T47D (cell line): ENCODE data around the gene CENPF.
"Not testable (repeated sequence)": the region's sequence is repeated elsewhere in the genome, so short reads cannot be mapped to it uniquely, and the experiment has no call there.

Experiments used
- DNase-seq, 2 experiments: peaks; one replicate each; pipeline versions ENCODE4 v3.0.0 to v3.0.0-alpha.2; 2011 to 2012; ENCODE audit warnings: low read depth in 1 of 2, low spot score in 1 of 2
- JUND ChIP-seq: IDR thresholded peaks from 2 replicates; pipeline ENCODE4 v1.6.1; 2012; ENCODE audit warnings: low read depth
- in situ Hi-C: cut with HindIII; loops from 2 replicates; pipeline ENCODE4 v1.10.0; 2016; ENCODE audit warnings: low sequenced_read_pairs, low pct_unique_long_range_greater_than_20kb

CENPF gene

DNA sequence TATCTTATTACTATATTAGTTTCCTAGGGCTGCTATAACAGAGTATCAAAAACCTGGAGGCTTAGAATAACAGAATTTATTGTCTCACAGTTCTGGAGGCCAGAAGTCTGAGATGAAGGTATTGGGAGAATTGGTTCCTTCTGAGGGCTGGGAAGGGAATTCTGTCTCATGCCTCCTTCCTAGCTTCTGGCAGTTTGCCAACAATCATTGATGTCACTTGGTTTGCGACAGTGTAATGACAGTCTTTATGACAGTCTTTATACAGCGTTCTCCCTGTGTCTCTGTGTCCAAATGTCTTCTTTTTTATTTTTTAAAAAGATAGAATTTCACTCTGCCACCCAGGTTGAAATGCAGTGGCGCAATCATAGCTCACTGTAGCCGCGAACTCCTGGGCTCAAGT, 15.8 kb upstream of the CENPF start:
- TF ChIP-seq JUND = no peak
- in situ Hi-C loops = no loop called here
- no peak for DNase-seq

DNA sequence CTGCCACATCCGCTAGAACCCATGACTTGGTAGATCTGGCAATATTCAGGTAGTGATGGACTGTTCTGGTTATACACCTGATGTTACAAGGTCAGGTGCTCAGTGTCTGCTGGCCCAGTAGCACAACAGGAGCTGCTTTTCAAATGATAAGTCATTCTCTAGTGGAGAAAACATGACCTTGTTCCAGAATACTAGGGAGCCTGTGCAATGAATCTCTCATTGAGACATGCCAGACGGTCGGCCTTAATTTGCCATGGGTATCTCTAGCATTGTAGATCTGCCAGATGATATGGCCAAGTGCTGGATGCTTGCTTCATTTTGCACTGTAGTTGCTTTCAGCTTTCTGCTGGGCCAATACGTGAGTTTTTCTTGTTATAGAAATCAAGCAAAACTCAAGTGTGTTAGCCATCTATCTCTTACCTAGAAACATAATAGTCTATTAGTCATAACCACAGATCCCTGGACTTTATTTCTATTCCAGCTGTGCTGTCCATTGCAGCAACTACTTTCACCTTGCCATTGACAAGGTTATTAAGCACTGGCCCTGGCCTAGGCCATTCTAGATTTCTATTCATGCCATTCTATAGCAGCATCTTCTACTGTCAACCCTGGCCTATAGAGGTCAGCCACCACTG, 13.9 kb upstream of the CENPF start:
- no peak for DNase-seq
- in situ Hi-C loops = no loop called here

DNA sequence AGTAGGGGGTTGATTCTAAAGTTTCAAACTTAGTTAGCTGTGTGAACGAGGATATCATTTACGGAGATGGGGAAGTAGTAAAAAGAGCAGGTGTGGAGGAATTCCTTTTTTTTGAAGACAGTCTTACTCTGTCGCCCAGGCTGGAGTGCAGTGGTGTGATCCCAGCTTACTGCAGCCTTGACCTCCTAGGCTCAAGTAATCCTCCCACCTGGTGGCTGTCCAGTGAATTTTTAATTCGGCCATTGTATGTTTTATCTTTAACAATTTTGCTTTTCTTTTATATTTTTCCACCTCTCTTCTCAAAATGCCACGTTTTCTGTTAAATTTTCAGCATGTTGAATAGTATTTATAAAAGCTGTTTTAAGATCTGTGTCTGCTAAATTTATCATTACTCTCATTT, 12.3 kb upstream of the CENPF start:
- in situ Hi-C loops = no loop called here
- DNase-seq = no peak
- TF ChIP-seq JUND = no peak

More for the DNA sequence above, 13.9 kb upstream of the CENPF start:
- TF ChIP-seq JUND = no peak

DNA sequence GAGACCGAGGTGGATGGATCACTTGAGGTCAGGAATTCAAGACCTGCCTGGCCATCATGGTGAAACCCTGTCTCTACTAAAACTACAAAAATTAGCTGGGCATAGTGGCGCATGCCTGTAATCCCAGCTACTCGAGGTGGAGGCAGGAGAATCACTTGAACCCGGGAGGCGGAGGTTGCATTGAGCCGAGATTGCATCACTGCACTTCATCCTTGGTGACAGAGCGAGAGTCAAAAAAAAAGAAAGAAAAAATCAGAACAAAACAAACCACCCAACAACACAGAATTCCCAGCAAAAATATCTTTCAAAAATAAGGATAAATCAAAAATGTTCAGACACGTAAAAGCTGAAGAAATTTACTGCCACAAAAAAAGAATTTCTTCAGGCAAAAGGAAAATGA, 11.1 kb upstream of the CENPF start:
- DNase-seq, in situ Hi-C loops: not testable (repeated sequence)

GRCh38 chr1:214593158-214593557, 9.8 kb upstream of the CENPF start:
- TF ChIP-seq JUND = no peak
- in situ Hi-C loops = no loop called here
- no peak for DNase-seq

DNA sequence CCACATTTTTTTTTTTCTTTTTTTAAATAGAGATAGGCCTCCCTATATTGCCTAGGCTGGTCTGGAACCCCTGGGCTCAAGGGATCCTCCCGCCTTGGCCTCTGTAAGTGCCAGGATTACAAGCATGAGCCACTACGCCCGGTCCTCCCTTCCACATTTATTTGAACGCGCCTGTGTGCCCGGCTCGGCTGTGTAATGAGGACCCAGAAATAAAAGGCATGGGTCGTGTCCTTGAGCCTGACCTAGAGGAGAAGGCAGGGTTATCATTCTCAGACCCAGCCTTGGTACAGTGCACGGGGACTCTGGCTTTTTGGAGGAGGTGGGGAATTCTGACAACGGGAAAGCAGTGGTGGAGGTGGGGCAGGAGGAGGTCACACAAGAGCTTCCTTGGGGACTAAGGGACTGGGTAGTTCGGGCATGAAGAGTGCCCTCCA, 841 bp downstream of the CENPF start:
- no peak for DNase-seq
- in situ Hi-C loops = no loop called here

GRCh38 chr1:214604523-214604922, 1.5 kb downstream of the CENPF start:
- in situ Hi-C loops = no loop called here
- no peak for TF ChIP-seq JUND
- peak in 1 of 2 experiments; percentile 27 for DNase-seq

More for the DNA sequence above, 841 bp downstream of the CENPF start:
- TF ChIP-seq JUND = no peak

- in situ Hi-C loops, DNase-seq: not testable (repeated sequence)
Measured at GRCh38 chr1:214605484-214605883, 2.5 kb downstream of the CENPF start.

DNA sequence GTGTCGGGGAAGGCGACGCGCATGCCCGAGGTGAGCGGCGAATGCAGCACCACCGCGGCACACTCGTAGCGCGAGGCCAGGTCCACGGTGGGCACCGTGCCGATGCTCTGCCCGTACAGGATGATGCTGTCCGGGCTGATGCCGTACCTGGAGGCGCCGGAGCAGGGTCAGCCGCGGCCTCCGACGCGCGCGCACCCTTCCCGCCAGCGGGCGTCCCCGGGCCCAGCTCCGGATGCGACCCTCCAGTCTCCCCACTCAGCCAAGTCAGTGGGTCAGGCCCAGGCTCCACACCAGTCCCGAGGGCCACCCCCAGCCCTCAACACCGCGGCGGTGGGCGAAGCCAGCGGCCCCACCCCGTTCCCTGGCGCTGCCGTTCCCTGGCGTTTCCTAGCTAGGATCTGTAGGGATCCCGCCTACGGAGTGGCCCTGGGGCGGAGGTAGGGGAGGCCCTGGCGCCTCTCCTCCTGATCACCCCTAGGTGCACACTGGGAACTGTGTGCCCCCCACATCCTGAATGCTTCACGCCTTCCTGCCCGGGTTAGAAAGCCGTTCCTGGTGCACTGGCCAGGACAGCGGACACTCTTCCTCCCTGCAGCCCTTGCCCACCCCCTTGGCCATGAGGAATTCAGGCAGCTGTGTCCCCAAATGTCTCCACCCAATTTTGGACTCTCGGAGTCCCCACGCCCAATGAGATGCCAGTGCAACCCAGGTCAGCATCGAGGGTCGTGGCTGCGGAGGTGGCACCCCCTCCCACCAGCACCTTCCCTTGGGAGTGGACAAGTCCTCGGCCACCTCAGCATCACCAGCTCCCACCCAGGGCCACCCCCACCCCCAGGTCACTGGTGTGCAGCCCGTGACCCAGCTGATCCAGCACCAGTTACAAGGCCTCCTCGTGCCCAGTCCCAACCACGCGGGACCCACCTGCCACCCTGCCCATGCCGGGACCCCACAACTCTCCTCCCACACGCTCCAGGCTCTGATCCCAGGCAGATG, 3.2 kb downstream of the CENPF start:
- in situ Hi-C loops, DNase-seq: not testable (repeated sequence)

DNA sequence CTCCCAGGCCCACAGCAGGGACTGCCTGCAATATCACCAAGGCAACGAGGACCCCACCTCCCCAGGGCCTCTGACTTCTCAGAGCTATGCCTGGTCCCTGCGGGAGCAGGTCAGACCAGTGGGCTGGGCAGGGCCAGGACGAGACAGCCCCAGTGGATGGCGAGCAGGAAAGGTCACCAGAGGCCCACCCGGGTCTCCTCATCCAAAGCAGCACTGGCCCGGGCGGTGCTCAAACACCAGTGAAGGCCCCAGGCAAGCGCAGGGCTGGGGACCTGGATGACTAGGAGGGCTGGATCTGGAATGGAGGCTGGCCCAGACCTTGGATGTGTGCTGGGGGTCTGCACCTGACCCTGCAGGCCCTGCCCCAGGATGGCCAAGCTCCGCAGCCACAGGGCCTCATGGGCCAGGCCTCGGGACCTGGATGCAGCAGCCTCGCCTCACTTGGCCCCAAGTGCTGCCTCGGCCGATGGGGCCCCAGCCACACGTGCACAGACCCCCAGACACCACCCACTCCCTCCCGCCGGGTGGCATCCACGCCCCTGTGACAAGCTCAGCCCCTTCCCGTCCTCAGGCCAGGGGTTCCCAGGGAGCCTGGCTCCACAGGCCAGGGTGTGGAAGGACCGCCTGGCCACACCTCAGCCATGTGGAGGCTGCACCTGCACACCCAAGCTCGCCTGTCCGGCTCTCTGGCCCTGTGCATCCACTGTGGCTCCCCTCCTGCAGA, 4.7 kb downstream of the CENPF start:
- in situ Hi-C loops, DNase-seq: not testable (repeated sequence)

DNA sequence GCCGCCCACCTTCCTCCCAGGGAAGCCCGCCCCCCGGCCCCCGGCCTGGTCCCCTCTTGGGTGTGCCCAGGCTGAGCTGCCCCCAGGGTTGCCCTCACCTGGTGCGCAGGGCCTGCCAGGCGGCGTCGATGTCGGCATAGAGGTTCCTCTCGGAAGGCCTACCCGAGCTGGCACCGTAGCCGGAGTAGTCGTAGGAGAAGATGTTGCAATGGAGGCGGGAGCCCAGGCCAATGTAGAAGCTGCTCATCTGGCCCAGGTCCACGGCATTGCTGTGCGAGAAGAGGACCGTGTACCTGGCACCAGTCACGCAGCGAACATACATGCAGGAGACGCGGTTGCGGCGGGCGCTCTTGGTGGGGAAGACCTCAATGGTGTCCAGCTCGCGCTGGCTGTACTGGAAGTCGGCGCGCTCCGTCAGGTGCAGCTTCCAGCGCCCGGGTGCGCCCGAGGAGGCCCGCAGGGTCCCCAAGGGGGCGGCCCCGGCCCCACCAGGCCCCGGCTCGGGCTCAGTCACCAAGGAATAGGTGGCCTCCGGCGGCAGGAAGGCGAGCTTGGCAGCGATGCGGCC, 5.3 kb downstream of the CENPF start:
- in situ Hi-C loops, DNase-seq: not testable (repeated sequence)

GRCh38 chr1:214608817-214609216, 5.8 kb downstream of the CENPF start:
- DNase-seq, in situ Hi-C loops: not testable (repeated sequence)
